ENCODE results near the gene SECTM1.

DNA sequence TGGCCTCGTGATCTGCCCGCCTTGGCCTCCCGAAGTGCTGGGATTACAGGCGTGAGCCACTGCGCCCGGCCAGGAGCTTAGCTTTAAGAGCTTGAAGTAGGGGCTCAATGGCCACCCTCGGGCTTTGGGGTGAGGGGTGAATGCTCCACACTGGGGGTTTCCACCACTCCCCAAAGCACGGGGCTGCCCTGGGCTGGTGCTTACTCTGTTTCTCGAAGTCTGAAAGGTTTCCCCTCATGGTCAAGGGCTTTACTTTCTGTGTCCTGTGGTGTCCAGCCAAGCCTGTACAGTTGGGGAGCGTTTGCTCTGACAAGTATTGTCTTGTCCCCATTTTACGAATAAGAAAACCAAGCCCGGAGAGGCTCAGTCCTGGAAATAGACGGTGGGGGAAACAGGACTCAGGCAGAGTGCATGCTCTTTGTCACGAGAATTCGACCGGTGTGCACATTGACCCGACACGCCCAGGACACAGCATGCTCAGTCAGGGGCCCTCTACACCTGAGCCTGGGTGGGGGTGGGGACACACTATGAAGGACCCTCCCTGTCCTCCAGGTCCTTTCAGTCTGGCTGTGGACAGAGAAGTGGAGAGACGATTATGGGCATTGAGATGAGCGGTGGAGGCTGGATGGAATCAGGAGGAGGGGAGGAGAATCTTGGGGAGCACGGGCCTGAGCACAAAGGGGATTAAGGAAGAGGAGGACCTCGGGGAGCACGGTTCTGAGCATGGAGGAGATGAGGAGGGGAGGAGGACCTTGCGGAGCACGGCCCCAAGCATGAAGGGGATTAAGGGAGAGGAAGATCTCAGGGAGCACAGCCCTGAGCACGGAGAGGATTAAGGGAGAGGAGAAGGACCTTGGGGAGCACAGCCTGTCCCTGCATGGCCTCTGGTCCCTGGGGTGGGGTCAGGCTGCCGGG is 23.7 kb downstream of the SECTM1 start:
- no peak for TF ChIP-seq CTCF (IDR thresholded peaks at IDR 0.05)
- no peak for TF ChIP-seq POLR2A (IDR thresholded peaks at IDR 0.05)

Measured in right lobe of liver (tissue), 4 donors.